ENCODE data around the gene FJX1.

FJX1 gene

DNA sequence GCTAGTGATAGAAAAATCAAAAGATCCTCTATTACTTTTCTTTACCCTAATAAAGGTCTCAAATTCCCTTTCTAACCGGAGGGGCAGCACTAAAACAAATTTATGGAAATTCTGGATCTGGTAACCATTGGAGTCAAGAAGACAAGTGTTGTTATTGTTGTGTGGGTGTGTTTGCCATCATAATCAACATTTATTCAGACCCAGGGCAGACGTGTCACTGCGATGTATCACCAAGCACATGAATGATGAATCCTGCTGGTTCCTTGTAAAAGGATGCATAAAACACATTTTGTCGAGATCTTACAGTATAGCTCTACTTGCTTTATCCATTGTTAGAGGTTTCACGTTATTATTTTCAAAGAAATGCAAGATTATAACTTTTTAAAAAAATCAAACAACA is 12.1 kb upstream of the FJX1 start:
- no peak for DNase-seq (ENCODE audit: low read depth)

DNA sequence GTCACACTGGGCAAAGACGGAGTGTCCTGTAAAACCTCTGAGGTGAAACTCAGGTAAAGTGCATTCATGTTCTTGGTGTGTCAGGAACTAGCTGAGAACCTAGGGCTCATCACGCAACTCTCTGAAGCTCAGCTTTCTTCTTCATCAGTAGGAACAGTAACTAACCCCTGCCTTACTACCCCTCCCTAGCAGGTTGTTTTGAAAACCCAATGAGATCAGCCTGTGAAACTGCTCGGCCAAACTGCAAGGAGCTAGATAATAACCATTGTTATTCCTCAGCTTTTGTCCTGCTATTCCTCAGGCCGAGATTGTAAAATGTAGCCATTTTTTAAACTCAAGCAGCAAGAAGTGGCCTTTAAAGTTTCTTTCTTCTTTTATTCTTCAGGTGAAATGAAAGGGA is 9.8 kb upstream of the FJX1 start:
- DNase-seq (ENCODE audit: low read depth), result no peak

DNA sequence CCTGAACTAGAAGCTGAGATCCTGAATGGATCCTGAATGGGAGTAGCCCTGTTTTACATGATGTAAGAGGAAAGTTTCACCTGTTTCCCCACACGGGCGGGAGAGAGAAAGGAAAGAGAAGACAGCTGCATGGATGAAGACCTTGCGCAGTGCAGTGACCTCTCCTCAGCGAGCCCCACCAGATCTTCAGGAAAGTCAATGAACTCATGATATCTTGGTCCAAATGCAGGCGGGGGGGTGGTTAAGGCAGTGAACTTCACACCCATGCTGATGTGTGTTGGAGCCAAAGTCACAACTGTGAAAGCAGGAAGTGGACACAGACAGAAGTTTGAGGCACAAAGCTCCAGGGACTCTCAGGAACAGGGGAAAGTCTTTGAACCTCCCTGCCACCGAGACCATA is 8.6 kb upstream of the FJX1 start:
- DNase-seq (ENCODE audit: low read depth), result no peak

DNA sequence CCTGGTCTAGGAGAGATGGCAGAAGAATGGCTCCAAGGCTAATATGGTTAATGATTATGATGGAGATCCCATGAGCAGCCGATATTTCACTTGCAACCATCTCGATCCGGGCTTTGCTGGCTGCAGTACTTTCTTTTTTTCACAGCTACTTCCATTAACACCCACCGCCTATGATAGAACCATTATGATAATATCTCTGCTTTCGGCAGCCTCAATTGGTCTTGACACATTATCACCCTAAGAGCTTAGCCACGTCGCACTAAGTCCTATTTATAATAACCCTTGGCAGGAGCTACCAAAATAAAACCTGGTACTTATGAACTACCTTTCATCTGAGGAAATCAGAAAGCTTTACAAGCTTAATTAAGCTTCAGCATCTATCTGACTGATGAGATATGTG is 7.6 kb upstream of the FJX1 start:
- no peak for DNase-seq (ENCODE audit: low read depth)

DNA sequence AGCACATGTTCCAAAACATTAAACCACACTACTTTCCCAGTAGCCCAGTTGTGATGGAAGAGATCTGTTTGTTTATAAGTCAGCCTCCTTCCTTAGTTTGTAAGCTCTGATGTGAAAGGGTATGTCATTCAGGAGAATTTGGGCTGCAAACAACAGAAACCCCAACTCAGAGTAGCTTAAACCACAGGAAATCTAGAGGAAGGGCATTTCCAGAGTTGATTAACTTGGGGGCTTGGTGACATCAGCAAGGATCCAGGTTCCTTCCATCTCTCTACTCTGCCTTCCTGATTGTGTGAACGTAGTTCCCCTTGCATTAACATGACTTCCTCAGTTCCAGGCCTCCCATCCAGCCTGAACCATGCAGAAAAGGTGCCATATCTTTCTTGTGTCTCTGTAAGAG is 6.5 kb upstream of the FJX1 start:
- no peak for DNase-seq (ENCODE audit: low read depth)

DNA sequence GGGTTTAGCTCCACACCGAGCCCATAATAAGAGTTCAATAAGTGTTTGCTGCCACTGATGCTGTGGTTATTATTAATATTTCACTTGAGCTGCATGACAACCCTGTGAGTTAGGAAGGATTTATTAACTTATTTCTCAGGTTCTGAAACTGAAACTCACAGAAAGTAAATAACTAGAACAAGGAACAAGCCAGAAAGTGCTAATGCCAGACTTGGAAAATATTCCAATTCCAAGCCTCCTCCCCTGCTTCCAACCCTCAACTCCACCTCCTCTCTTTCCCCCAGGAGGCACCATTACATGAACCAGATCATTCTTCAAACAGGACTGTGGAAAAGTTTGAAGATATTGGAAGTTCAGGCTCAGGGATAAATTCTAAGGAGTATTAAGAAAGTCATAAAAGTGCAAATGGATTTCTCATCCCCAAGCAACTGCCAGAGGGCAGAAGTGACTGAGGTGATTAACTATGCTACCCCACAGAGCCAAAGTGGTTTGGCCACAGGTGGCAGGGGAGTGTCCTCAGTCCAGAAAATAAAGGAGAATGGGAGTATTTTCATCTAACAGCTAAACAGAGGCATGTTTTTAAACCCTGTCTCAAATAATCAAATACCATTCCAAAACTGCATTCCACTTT is 3.2 kb upstream of the FJX1 start:
- no peak for DNase-seq (ENCODE audit: low read depth)

DNA sequence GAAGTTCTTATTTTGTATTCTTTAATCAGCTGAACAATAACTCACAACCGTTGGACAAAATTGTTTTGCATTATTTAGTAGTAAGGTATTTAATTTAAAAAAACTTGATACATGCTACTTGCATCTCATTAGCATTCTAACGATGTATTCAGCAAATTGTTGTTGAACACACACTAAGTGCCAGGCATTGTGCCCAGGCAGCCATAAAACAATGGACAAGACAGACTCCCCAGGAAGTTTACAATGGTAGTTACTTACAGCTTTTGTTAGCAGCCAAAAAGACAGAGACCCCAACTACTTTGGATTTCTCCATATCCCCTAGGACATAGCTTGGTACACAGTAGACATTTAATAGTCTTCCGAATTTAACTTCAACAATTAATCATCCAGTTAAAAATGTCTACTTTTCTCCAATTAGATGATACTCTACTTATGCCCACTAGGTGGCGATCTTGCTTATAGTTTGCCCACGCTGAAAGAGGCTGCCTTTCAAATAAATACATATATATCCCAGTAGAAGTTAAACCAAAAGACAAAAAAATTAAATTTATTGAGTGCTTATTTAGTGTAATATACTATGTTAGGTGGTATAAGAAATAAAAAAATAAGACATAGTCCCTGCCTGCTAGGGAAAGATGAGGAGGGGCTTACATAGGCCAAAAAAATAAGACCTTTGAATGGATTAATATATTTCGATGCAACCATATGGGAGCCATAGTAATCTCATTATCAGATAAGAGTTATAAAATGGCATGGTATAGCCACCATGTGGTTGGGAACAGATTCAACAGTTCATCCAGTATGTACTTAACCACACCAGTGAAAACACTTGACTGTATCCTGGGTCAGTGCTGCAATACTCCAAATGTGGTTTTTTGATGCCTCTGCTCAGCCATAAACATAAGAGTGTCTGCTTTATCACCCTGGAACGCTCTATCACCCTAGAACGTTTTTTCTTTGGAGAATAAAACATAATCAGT is 2.0 kb upstream of the FJX1 start:
- no peak for DNase-seq (ENCODE audit: low read depth)

DNA sequence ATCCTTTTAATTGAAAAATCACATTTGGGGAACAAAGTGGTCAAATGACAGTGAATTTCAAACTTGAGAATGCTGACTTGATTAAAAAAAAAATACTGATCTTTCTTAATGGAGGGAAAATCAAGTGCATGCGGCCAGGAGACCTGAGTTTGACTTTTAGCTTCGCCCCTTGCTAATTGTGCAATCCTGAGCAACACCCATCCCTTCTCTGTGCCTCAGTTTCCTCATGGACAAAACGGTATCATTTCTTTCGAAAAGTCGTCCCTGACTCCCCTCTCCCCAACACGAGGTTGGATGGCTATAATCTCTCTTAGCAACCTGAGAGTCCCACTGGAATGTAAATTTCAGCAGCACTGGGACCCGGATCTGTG is 959 bp upstream of the FJX1 start:
- no peak for DNase-seq (ENCODE audit: low read depth)

DNA sequence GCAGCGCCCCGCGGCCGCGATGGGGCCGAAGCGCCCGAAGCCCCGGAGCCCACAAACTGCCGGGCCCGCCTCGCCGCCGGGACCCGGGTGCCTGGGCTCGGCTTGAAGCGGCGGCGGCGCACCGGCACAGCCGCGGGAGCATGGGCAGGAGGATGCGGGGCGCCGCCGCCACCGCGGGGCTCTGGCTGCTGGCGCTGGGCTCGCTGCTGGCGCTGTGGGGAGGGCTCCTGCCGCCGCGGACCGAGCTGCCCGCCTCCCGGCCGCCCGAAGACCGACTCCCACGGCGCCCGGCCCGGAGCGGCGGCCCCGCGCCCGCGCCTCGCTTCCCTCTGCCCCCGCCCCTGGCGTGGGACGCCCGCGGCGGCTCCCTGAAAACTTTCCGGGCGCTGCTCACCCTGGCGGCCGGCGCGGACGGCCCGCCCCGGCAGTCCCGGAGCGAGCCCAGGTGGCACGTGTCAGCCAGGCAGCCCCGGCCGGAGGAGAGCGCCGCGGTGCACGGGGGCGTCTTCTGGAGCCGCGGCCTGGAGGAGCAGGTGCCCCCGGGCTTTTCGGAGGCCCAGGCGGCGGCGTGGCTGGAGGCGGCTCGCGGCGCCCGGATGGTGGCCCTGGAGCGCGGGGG is 346 bp downstream of the FJX1 start:
- DNase-seq (ENCODE audit: low read depth), result no peak

DNA sequence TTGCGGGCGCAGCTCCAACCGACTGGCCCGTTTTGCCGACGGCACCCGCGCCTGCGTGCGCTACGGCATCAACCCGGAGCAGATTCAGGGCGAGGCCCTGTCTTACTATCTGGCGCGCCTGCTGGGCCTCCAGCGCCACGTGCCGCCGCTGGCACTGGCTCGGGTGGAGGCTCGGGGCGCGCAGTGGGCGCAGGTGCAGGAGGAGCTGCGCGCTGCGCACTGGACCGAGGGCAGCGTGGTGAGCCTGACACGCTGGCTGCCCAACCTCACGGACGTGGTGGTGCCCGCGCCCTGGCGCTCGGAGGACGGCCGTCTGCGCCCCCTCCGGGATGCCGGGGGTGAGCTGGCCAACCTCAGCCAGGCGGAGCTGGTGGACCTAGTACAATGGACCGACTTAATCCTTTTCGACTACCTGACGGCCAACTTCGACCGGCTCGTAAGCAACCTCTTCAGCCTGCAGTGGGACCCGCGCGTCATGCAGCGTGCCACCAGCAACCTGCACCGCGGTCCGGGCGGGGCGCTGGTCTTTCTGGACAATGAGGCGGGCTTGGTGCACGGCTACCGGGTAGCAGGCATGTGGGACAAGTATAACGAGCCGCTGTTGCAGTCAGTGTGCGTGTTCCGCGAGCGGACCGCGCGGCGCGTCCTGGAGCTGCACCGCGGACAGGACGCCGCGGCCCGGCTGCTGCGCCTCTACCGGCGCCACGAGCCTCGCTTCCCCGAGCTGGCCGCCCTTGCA is 1.0 kb downstream of the FJX1 start:
- no peak for DNase-seq (ENCODE audit: low read depth)

DNA sequence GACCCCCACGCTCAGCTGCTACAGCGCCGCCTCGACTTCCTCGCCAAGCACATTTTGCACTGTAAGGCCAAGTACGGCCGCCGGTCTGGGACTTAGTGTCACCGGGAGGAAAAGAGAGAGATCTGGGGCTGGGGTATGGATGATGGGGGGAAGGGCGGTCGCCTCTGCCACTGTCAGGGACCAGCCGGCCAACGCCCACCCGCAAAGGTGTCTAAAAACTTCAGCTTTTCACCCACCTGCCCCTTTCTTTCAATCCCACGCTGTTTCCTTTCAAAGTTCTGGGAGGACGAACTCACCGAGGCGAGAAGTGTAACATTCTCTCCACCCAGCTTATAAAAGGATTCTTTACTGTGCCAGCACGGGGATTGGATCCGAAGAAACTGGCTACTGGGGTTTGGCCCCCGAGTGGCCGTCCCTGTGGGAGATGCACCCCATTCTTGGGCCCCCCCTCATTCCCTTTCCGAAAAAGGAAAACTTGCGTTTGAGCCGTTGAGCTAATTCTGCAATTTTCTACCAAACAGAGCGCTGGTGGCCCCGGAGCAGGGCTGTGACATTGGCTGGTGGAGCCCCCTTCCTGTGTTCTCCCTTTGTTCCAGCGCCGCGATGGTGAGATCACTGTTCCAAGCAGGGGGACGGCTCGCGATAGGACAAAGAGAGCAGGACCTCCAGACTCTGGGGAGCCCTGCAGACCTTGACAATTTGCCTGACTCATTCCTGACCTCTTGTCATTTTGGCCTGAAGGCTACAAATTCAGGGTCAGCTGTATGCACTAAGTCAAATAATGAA is 1.8 kb downstream of the FJX1 start:
- no peak for DNase-seq (ENCODE audit: low read depth)

DNA sequence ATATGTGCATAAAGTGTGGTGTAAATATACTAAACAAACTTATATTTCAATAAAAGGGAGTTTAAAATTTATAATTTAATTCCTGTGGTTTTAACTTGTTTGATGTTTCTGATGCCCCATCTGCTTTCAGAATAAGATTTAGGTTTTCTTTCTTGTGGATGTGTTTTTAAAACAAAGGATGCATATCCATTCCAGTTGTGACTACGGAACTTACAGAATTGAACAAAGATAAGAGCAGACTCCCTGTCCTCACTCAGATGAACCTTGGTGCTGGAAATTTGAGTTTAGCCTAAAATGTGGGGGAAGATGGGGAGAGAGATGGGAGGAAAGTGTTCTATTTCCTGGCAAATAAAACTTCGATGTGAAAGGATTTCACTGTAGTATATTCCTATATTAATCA is 2.5 kb downstream of the FJX1 start:
- DNase-seq (ENCODE audit: low read depth), result no peak

DNA sequence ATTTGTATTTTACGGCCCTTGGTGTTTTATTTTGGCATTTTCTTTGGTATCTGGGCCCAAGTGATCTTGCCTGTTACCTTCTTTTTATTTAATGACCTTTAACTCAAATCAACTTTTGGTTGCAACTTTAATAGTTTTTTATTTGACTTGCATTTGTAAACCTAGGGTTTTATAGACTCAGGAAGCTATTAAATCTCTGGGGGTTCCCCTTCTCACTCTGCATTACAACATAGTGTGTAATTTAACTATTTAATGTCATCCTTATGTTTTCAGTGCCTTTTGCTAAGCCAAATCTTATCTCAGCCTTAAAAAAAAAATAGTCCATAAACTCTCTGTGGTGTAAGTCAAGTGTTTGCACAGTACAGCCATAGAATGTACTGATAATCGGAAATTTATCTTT is 3.4 kb downstream of the FJX1 start:
- no peak for DNase-seq (ENCODE audit: low read depth)

DNA sequence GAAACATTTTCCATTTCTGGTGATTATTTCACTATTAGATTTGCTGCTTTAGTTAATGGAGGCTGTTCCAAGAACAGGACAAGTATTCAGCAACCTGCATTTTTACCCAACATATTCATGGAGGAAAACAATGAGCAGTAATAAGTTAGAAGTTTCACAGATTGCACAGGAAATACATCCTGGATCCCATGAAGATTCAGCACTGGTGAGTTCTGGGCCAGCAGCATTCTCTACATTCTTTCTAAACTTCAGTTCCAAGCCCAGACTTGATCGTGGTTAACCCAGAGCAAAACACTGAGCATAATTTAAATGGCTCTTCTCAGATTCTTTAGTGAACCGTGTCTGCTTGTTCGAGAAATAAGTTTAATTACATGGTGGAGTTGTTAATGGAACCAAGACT is 3.8 kb downstream of the FJX1 start:
- DNase-seq (ENCODE audit: low read depth), result no peak

DNA sequence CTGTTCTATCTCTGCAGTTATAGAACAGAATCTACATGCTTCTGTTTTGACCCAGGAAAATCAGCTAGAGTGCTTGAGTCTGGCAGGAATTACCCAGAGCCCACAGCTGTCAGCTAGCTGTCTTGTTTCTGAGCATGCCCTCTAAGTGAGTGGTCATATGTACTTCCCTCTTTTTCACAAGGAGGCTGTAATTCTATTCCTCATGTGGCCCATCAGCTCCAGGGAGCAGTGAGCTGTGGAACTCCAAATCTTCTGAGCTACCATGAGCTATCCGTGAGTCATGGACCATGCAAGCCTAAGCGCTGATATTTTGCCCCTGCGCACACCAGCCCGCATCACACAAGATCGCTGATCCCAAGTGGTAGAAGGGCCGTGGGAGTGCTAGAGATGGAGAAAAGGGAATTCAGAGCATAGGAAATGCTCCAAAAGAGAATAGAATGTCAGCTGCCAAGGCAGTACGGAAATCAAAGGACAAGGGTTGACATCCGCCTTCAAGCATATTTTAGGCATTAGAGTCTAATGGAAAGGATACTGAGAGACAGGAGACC is 5.4 kb downstream of the FJX1 start:
- DNase-seq (ENCODE audit: low read depth), result no peak

DNA sequence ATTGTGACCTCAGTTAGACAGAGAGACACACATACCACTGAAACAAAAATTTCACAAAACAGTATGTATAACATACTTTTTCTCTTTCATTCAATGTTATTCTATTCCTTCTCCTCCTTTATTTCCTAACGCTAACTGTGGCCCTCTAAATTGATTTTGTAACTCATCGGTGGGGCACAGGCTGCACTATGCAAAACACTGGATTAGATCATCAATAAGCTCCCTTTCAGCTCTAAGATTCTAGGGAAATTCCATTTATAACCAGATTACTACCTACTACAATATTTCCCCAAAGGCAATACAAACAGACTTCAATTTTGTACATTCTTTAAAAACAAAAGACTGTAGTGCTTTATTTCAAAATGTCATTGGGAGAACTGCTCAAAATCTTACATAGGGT is 6.1 kb downstream of the FJX1 start:
- DNase-seq (ENCODE audit: low read depth), result no peak

DNA sequence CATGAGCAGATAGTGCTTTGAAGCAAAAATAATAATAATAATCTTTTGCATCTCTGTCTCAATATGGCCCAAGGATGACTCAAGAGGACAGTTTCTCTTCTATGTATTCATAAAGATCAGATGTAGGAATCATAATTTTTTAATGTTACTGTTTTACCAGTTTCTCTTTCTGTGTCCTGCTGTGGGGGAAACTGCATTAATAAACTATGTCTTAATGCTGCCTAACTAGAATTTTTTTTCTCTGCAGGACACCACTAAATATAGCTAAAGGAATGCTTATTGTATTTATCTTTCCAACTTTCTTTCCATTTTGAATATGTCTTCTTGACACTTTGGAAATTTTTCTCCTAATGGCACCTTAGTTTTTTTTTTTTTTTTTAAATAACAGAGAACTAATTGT is 6.5 kb downstream of the FJX1 start:
- DNase-seq (ENCODE audit: low read depth), result no peak

DNA sequence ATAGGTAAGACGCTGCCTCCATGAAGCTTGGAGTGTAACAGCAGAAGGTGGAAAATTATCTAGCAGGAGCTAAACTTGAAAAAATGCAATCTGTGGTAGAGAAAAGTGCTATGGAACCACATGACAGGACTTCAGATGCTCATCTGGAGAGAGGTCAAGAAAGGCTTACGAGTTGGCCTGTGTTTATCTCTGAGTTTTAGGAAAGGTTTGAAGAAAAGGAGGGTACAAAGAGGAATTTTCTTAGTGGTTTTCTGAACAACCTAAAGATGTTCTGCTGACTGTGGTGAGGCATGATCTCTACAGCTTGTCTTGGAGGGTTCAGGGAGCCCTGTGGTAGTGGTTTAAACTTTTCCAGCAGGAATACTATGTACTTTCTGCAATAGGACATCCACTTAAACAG is 8.2 kb downstream of the FJX1 start:
- DNase-seq (ENCODE audit: low read depth), result no peak

DNA sequence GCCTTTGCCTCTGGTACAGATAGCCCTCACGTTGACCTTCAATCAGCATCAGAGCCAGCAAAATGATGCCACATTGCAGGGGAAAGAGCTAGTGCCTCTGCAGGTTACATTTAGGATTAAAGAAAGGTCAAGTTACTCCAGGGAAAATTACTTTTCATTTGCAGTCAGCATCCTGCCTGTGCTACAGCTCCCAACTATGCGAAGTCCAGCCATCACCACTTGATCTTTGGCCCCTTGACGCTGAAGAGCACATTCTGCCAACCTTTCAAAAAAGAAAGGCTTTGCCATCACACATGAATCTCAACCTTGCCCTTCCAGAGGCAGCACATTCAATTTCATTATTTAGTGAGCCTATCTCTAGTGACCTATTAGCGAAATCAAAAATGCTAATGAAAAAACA is 11.3 kb downstream of the FJX1 start:
- DNase-seq (ENCODE audit: low read depth), result no peak

DNA sequence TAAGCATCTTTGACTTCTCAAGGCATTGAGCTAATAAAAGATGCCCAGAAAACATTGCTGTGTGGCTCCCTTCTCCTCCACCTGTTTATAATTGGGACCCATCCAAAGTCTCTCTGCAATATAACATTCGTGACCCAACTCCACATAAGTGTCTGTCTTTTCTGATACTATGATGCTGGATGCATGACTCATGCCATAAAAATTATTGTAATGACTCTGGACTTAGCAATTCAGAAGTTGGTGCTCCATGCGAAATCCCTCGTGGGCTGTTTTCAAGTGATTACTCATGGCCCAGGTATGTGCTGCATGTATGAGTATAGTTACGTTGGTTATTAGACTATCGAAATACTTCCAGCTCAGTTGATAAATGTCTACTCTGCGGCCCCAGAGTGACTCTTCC is 11.7 kb downstream of the FJX1 start:
- peak; percentile 92 for DNase-seq (ENCODE audit: low read depth)

DNA sequence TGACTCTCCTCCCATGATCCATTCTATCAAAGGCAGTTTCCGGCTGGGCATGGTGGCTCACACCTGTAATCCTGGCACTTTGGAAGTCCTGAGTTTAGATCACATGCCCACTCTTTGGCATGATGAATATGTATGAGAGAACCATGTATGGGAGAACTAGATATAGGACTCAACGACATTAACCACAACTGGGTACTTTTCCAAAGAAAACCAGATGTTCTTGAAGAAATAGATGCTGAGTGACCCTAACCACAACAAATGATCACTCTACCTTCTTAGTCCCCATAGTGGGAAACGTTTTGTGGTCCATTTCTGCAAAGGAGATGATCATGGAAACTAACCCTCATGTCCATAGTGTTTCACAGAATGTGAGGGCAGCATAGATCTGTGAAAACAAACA is 13.6 kb downstream of the FJX1 start:
- no peak for DNase-seq (ENCODE audit: low read depth)

DNA sequence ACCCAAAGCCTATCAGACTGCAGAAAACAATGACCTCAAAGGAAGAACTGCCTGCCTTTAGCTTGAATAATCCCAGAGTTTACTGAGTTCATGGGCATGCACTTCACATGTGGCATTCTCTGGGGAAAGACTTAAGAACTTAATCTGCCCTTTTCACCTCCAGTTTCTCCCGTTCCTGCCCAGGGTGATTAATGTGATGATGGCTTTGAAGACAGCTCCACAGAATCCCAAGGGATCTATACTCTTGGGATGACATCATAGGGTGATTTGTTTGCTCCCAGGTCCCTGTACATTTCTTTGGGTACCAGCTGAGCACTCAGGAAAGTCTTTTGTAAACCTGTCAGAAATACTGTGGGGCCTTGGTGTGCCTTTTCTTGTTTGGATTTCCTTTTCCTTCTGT is 14.0 kb downstream of the FJX1 start:
- DNase-seq (ENCODE audit: low read depth), result peak; percentile 18

All from stromal cell of bone marrow (primary cell).